CD4-positive, alpha-beta T cell (primary cell): ENCODE measurements around the gene IL4R. TPM values are rescaled to one million over a fixed set of nuclear protein-coding genes. Genes with fewer than 3 reads are reported as not detected.
"Not testable (repeated sequence)": the region's sequence is repeated elsewhere in the genome, so short reads cannot be mapped to it uniquely, and the experiment has no call there.

Source experiments
- ATAC-seq: fragments of 200-7000 bp; cut with Tn5 transposase; one replicate; pipeline ENCODE4 v1.10.0; 2022; ENCODE audit warnings: mild to moderate bottlenecking; ENCODE audit not compliant: poor library complexity
- CTCF ChIA-PET: fragments of 350-600 bp; sonication (Branson Sonifier 250); formaldehyde crosslinking; loops from one replicate; lab custom pipeline; 2021; ENCODE audit warnings: antibody characterized with exemption, inconsistent platforms; lab: Charles Lee
- POLR2A ChIA-PET: fragments of 350-600 bp; sonication (Branson Sonifier 250); formaldehyde crosslinking; loops from one replicate; lab custom pipeline; 2021; ENCODE audit warnings: antibody characterized with exemption, inconsistent platforms; lab: Charles Lee
- DNase-seq, 14 experiments: peaks; one replicate each; pipeline ENCODE4 v3.0.0-alpha.2; 2013 to 2020; ENCODE audit warnings: mixed read lengths in 2 of 14
- H3K27ac ChIP-seq, 2 donors: one replicate each; pipeline versions ENCODE4 v1.5.1 to v1.7.0; 2013; ENCODE audit warnings: low read length in 2 of 2, low read depth in 1 of 2, mild to moderate bottlenecking in 1 of 2
- H3K27me3 ChIP-seq, 2 experiments: 1 replicate in 1 of 2; 2 replicates in 1 of 2; pipeline versions ENCODE4 v1.6.1 to v1.7.0; 2013; ENCODE audit warnings: low read length in 2 of 2, control low read depth in 1 of 2, mild to moderate bottlenecking in 1 of 2, moderate library complexity in 1 of 2; ENCODE audit not compliant: insufficient read depth in 2 of 2, control insufficient read depth in 1 of 2
- H3K36me3 ChIP-seq: one replicate; pipeline ENCODE4 v1.6.1; 2013; ENCODE audit warnings: low read length, control low read depth; ENCODE audit not compliant: insufficient read depth
- H3K4me1 ChIP-seq: one replicate; pipeline ENCODE4 v1.6.1; 2013; ENCODE audit warnings: low read length, control low read depth; ENCODE audit not compliant: insufficient read depth
- H3K4me3 ChIP-seq: one replicate; pipeline ENCODE4 v1.5.1; 2013; ENCODE audit warnings: mild to moderate bottlenecking, low read length, moderate library complexity
- H3K9me3 ChIP-seq, 2 experiments: 1 replicate in 1 of 2; 2 replicates in 1 of 2; pipeline versions ENCODE4 v1.6.1 to v1.7.0; 2013; ENCODE audit warnings: low read length in 2 of 2, mild to moderate bottlenecking in 2 of 2, control low read depth in 1 of 2, moderate library complexity in 1 of 2; ENCODE audit not compliant: control insufficient read depth in 1 of 2, insufficient read depth in 1 of 2
- H3K27ac Mint-ChIP-seq: one replicate; pipeline ENCODE4 v1.8.0; 2020; ENCODE audit warnings: mixed read lengths
- H3K27me3 Mint-ChIP-seq: one replicate; pipeline ENCODE4 v1.8.0; 2021; ENCODE audit warnings: mixed read lengths
- H3K36me3 Mint-ChIP-seq: one replicate; pipeline ENCODE4 v1.8.0; 2021; ENCODE audit warnings: low read depth, mixed read lengths
- H3K4me1 Mint-ChIP-seq: one replicate; pipeline ENCODE4 v1.8.0; 2021; ENCODE audit warnings: low read depth, mixed read lengths
- H3K4me3 Mint-ChIP-seq: one replicate; pipeline ENCODE4 v1.8.0; 2020; ENCODE audit warnings: mild to moderate bottlenecking, mixed read lengths
- H3K9me3 Mint-ChIP-seq: one replicate; pipeline ENCODE4 v1.8.0; 2020; ENCODE audit warnings: mixed read lengths
- CTCF ChIP-seq: fragments of 200-600 bp; IDR thresholded peaks from one replicate; pipeline ENCODE4 v1.8.0; 2022; ENCODE audit warnings: antibody characterized with exemption, mild to moderate bottlenecking
- intact Hi-C, 2 experiments: fragments of 100-400 bp; cut with DNase I in 1 of 2; cut with micrococcal nuclease in 1 of 2; formaldehyde crosslinking; loops; one replicate each; pipeline versions ENCODE4 v1.15.1 to v1.9.0; 2023 to 2025; cut with DNase I, micrococcal nuclease
- total RNA-seq, 174 experiments: library from RNA in 2 of 174; stranded (reverse) in 2 of 174; gene quantifications; one replicate each; pipeline ENCODE4 v1.2.3 and lab custom pipeline; 2021 to 2026

The IL4R gene
- total RNA-seq, 2 experiments from 2014 or later: 145 to 147 TPM

- Mint-ChIP-seq H3K36me3 (peaks cover 63% of the 10 kb centered on the region), H3K9me3 (no peaks in the 10 kb centered on the region), H3K27ac (peak overlapping the region; percentile 86), H3K4me3 (peak overlapping the region; percentile 23), H3K4me1 (peaks cover 97% of the 10 kb centered on the region), H3K27me3 (no peaks in the 10 kb centered on the region)
- POLR2A ChIA-PET: interaction anchor here (0.6 to 1.7 kb wide), 4 partner anchors 8 to 379 kb away, joined by 3 to 5 read pairs (median 4); no protein-coding TSS in a partner anchor
- Histone ChIP-seq H3K4me3 (no peak overlapping the region), H3K27ac (peak overlapping the region in 1 of 2 donors; percentile 9), H3K27me3 (no peaks in the 10 kb centered on the region), H3K36me3 (peaks cover 34% of the 10 kb centered on the region), H3K9me3 (no peaks in the 10 kb centered on the region), H3K4me1 (peaks cover 83% of the 10 kb centered on the region)
- TF ChIP-seq CTCF: no peak
- ATAC-seq: no peak
- DNase-seq: no peak
- intact Hi-C loops: no loop called here
- CTCF ChIA-PET: interaction anchor here (0.6 to 4.1 kb wide), 4 partner anchors 9 to 148 kb away, joined by 3 to 21 read pairs (median 4); no protein-coding TSS in a partner anchor
These were observed 13.8 kb downstream of the IL4R start for GRCh38 chr16:27327586-27327915.

- Histone ChIP-seq H3K27ac (peak overlapping the region in 1 of 2 donors; percentile 27), H3K36me3 (peaks cover 42% of the 10 kb centered on the region), H3K27me3 (no peaks in the 10 kb centered on the region), H3K4me3 (no peak overlapping the region), H3K9me3 (no peaks in the 10 kb centered on the region), H3K4me1 (peaks cover 69% of the 10 kb centered on the region)
- DNase-seq (no peak), ATAC-seq (no peak)
- intact Hi-C loops: no loop called here
- peak overlapping the region; percentile 74 for H3K27ac Mint-ChIP-seq
- no peaks in the 10 kb centered on the region for H3K27me3 Mint-ChIP-seq
- peaks cover 93% of the 10 kb centered on the region for H3K4me1 Mint-ChIP-seq
- peaks cover 69% of the 10 kb centered on the region for H3K36me3 Mint-ChIP-seq
- H3K4me3 Mint-ChIP-seq: peak overlapping the region; percentile 5
- H3K9me3 Mint-ChIP-seq: no peaks in the 10 kb centered on the region
- no peak for TF ChIP-seq CTCF
- CTCF ChIA-PET: interaction anchor here (1.2 to 4.1 kb wide), 2 partner anchors 94 to 98 kb away, joined by 3 to 21 read pairs; no protein-coding TSS in a partner anchor
- POLR2A ChIA-PET: interaction anchor here (1.6 kb wide), 1 partner anchor 10 kb away, joined by 4 read pairs; no protein-coding TSS in a partner anchor
These were observed 15.2 kb downstream of the IL4R start for GRCh38 chr16:27328937-27329336.

- Mint-ChIP-seq H3K36me3 (peaks cover 71% of the 10 kb centered on the region), H3K27ac (peak overlapping the region; percentile 74), H3K4me1 (peaks cover 93% of the 10 kb centered on the region), H3K4me3 (peak overlapping the region; percentile 3)
- Histone ChIP-seq H3K4me1 (peaks cover 63% of the 10 kb centered on the region), H3K36me3 (peaks cover 46% of the 10 kb centered on the region)
- H3K27ac ChIP-seq, intact Hi-C loops, H3K27me3 Mint-ChIP-seq, H3K4me3 ChIP-seq, ATAC-seq, H3K9me3 ChIP-seq, DNase-seq, H3K9me3 Mint-ChIP-seq, H3K27me3 ChIP-seq: not testable (repeated sequence)
- ChIA-PET CTCF (interaction anchor here (1.2 to 4.1 kb wide), 2 partner anchors 95 to 99 kb away, joined by 3 to 21 read pairs; no protein-coding TSS in a partner anchor), POLR2A (interaction anchor here (0.6 to 2.0 kb wide), 3 partner anchors 38 to 179 kb away, joined by 3 to 6 read pairs (median 3); no protein-coding TSS in a partner anchor)
These were observed 15.8 kb downstream of the IL4R start for GRCh38 chr16:27329376-27330079.
